Stimulated activated naive B cell treated with anti-CD40 and anti-IgM and Interleukin-4, amounts not matched to agents 10 μg/mL and 1 μg/mL and 100 μg/mL, for 72 hours (primary cell): ENCODE results near the gene ATP2A3.

Experiments used
- ATAC-seq, 2 donors: fragments of 150-1000 bp; cut with Tn5 transposase; replicated peaks; 2 replicates each; pipeline ENCODE4 v1.10.0; 2021; ENCODE audit warnings: moderate library complexity in 1 of 2
- DNase-seq: peaks from one replicate; pipeline ENCODE4 v3.0.0; 2021
- H3K27ac Mint-ChIP-seq: one replicate; pipeline ENCODE4 v1.8.0; 2022; ENCODE audit warnings: mild to moderate bottlenecking, mixed read lengths
- H3K27me3 Mint-ChIP-seq, 2 donors: one replicate each; pipeline ENCODE4 v1.8.0; 2022; ENCODE audit warnings: mixed read lengths in 2 of 2
- H3K36me3 Mint-ChIP-seq, 2 donors: one replicate each; pipeline ENCODE4 v1.8.0; 2022; ENCODE audit warnings: mixed read lengths in 2 of 2, mild to moderate bottlenecking in 1 of 2
- H3K4me1 Mint-ChIP-seq, 2 donors: one replicate each; pipeline ENCODE4 v1.8.0; 2022; ENCODE audit warnings: mixed read lengths in 2 of 2, mild to moderate bottlenecking in 1 of 2
- H3K4me3 Mint-ChIP-seq, 2 donors: one replicate each; pipeline ENCODE4 v1.8.0; 2022; ENCODE audit warnings: mild to moderate bottlenecking in 2 of 2, mixed read lengths in 2 of 2, moderate library complexity in 1 of 2
- H3K9me3 Mint-ChIP-seq, 2 donors: one replicate each; pipeline ENCODE4 v1.8.0; 2022; ENCODE audit warnings: mixed read lengths in 2 of 2, mild to moderate bottlenecking in 1 of 2

Gene ATP2A3

GRCh38 chr17:3916825-3917224, 47.4 kb downstream of the ATP2A3 start:
- Mint-ChIP-seq H3K4me1 (peaks cover 53 to 81% of the 10 kb centered on the region in 2 donors), H3K27ac (peak overlapping the region; percentile 99), H3K4me3 (peak overlapping the region; percentile 95 to 96), H3K27me3 (no peaks in the 10 kb centered on the region), H3K36me3 (peaks cover 13 to 25% of the 10 kb centered on the region in 2 donors), H3K9me3 (peaks cover 0 to 4% of the 10 kb centered on the region in 2 donors)
- no peak for DNase-seq
- peak in 1 of 2 donors; percentile 0 for ATAC-seq

DNA sequence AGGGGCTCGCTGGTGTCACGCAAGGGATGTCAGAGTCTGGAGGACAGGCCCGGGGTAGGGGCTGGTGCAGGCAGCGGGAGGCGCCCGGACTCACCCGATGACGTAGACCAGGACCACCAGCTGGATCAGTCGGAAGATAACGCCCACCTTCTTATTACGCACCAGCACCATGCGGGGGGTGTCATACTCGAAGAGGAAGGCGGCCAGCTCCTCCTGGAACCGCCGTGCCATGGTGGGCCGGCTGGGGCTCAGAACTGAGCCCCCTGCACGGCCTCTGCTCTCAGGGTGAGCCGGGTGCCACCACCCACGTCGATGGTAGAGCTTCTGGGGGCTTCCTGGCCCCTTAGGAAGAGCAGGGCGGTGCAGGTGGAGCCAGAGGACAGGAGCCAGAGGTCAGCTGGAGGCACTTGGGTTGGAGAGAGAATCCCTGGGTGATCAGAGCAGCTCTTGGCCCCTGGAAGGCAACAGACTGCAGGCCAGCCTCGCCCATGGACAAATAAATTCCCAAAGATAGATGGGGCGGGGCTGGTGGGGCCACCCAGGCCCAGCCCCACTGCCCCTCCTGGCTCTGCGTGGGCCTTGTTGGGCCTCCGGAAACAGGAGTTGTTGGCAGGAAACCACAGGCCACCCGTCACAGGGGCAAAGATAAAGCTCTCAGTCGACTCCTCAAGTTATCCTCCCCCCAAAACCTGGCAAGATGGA, 48.1 kb downstream of the ATP2A3 start, which contains the start of gene P2RX1:
Gene P2RX1 (minus strand): TSS at position 471 of the 702 bp plus-strand sequence. CDS start 240 bp downstream, at position 231.
- H3K4me1 Mint-ChIP-seq: peaks cover 56 to 81% of the 10 kb centered on the region in 2 donors
- H3K9me3 Mint-ChIP-seq: peaks cover 0 to 4% of the 10 kb centered on the region in 2 donors
- peak within 1 kb of the TSS; percentile 99 for H3K27ac Mint-ChIP-seq
- peak within 1 kb of the TSS; percentile 95 to 96 for H3K4me3 Mint-ChIP-seq
- peak; percentile 65 for DNase-seq
- peak; percentile 21 to 25 for ATAC-seq
- H3K27me3 Mint-ChIP-seq: no peaks in the 10 kb centered on the region
- H3K36me3 Mint-ChIP-seq: peaks cover 18 to 30% of the 10 kb centered on the region in 2 donors

DNA sequence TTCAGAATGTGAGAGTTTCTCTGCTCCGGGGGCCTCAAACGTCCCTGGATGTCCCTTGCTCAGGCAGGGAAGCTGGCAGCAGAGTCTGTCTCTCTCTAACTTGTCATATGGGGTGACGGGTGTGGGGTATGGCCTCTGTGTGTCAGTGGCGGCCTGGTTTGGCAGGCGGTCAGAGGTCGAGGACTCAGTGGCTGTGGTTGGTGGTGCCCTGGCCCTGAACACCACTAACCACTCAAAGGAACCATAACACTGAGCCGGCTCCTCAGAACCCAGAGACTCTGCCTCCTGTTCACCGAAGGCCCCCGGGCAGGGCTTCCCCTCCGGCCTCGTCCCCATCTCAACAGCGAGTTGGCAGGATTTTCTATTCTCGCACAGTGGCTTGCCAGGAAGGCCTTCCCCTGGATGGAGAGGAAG, 48.6 kb downstream of the ATP2A3 start:
- Mint-ChIP-seq H3K36me3 (peaks cover 19 to 33% of the 10 kb centered on the region in 2 donors), H3K4me1 (peaks cover 55 to 81% of the 10 kb centered on the region in 2 donors), H3K27ac (peak overlapping the region; percentile 99), H3K4me3 (peak overlapping the region; percentile 95 to 96), H3K27me3 (no peaks in the 10 kb centered on the region), H3K9me3 (peaks cover 0 to 4% of the 10 kb centered on the region in 2 donors)
- ATAC-seq: peak; percentile 10 to 12
- DNase-seq: no peak

DNA sequence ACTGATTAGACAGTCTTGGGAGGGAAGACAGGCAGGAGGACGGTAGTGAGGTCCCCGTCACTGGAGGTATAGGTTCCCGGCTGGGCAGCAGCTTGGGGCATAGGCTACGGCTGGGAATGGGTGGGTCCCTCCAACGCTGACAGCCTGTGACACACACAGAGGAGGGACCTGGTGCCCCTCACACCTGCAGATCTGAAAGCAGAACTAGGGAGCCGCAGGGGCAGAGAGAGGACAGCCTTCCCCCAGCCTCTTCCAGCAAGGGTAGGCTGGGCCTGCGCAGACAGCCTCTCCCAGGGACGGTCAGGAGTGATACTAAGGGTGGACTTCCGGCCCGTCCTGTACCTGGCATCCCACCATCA, 49.9 kb downstream of the ATP2A3 start:
- H3K9me3 Mint-ChIP-seq: peaks cover 0 to 4% of the 10 kb centered on the region in 2 donors
- peaks cover 64 to 91% of the 10 kb centered on the region in 2 donors for H3K4me1 Mint-ChIP-seq
- peak overlapping the region; percentile 99 for H3K27ac Mint-ChIP-seq
- H3K36me3 Mint-ChIP-seq: peaks cover 21 to 42% of the 10 kb centered on the region in 2 donors
- DNase-seq (peak; percentile 80), ATAC-seq (peak; percentile 71 to 77)
- no peaks in the 10 kb centered on the region for H3K27me3 Mint-ChIP-seq
- H3K4me3 Mint-ChIP-seq: peak overlapping the region; percentile 95 to 96

GRCh38 chr17:3913531-3914311, 50.5 kb downstream of the ATP2A3 start:
- peak overlapping the region; percentile 99 for H3K27ac Mint-ChIP-seq
- DNase-seq (peak; percentile 83), ATAC-seq (peak; percentile 62 to 63)
- H3K27me3 Mint-ChIP-seq: no peaks in the 10 kb centered on the region
- peaks cover 66 to 93% of the 10 kb centered on the region in 2 donors for H3K4me1 Mint-ChIP-seq
- H3K36me3 Mint-ChIP-seq: peaks cover 22 to 43% of the 10 kb centered on the region in 2 donors
- H3K4me3 Mint-ChIP-seq: peak overlapping the region; percentile 95 to 96
- peaks cover 0 to 4% of the 10 kb centered on the region in 2 donors for H3K9me3 Mint-ChIP-seq

- Mint-ChIP-seq H3K27me3 (no peaks in the 10 kb centered on the region), H3K4me1 (peaks cover 69 to 97% of the 10 kb centered on the region in 2 donors), H3K9me3 (peaks cover 0 to 4% of the 10 kb centered on the region in 2 donors), H3K4me3 (peak overlapping the region in 1 of 2 donors; percentile 33), H3K36me3 (peaks cover 24 to 49% of the 10 kb centered on the region in 2 donors), H3K27ac (peak overlapping the region; percentile 86)
- DNase-seq (no peak), ATAC-seq (no peak)
Measured at GRCh38 chr17:3912827-3913226, 51.4 kb downstream of the ATP2A3 start.

- Mint-ChIP-seq H3K36me3 (peaks cover 26 to 58% of the 10 kb centered on the region in 2 donors), H3K4me1 (peaks cover 68 to 89% of the 10 kb centered on the region in 2 donors), H3K27ac (peak overlapping the region; percentile 93), H3K9me3 (peaks cover 0 to 4% of the 10 kb centered on the region in 2 donors), H3K4me3 (peak overlapping the region; percentile 68 to 75), H3K27me3 (no peaks in the 10 kb centered on the region)
- ATAC-seq (peak; percentile 79 to 82), DNase-seq (peak; percentile 89)
Measured at GRCh38 chr17:3911271-3912053, 52.8 kb downstream of the ATP2A3 start.

- Mint-ChIP-seq H3K9me3 (peaks cover 0 to 4% of the 10 kb centered on the region in 2 donors), H3K4me3 (peak overlapping the region; percentile 68 to 75), H3K36me3 (peaks cover 26 to 54% of the 10 kb centered on the region in 2 donors), H3K27me3 (no peaks in the 10 kb centered on the region), H3K4me1 (peaks cover 61 to 89% of the 10 kb centered on the region in 2 donors), H3K27ac (peak overlapping the region; percentile 93)
- no peak for DNase-seq
- ATAC-seq: peak in 1 of 2 donors; percentile 1
Measured at GRCh38 chr17:3910420-3911270, 53.6 kb downstream of the ATP2A3 start.

DNA sequence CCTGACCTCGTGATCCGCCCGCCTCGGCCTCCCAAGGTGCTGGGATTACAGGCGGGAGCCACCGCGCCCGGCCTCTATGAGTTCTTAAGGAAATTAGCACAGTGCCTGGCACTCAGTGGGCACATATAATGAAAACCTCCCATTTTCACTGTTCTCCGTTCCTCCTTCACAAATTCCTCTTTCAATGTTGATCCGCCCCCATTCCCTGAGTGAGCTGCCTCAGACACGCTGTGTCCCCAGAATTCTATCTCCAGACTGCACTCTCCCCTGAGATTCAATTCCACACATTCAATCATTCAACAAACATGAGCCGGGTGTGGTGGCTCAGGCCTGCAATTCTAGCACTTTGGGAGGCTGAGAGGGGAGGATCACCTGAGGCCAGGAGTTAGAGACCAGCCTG, 55.0 kb downstream of the ATP2A3 start:
- DNase-seq (no peak), ATAC-seq (no peak)
- peaks cover 26 to 45% of the 10 kb centered on the region in 2 donors for H3K36me3 Mint-ChIP-seq
- H3K27me3 Mint-ChIP-seq: no peaks in the 10 kb centered on the region
- H3K27ac Mint-ChIP-seq: peak overlapping the region; percentile 85
- H3K4me3 Mint-ChIP-seq: peak overlapping the region; percentile 8 to 37
- peaks cover 59 to 89% of the 10 kb centered on the region in 2 donors for H3K4me1 Mint-ChIP-seq
- peaks cover 0 to 4% of the 10 kb centered on the region in 2 donors for H3K9me3 Mint-ChIP-seq

DNA sequence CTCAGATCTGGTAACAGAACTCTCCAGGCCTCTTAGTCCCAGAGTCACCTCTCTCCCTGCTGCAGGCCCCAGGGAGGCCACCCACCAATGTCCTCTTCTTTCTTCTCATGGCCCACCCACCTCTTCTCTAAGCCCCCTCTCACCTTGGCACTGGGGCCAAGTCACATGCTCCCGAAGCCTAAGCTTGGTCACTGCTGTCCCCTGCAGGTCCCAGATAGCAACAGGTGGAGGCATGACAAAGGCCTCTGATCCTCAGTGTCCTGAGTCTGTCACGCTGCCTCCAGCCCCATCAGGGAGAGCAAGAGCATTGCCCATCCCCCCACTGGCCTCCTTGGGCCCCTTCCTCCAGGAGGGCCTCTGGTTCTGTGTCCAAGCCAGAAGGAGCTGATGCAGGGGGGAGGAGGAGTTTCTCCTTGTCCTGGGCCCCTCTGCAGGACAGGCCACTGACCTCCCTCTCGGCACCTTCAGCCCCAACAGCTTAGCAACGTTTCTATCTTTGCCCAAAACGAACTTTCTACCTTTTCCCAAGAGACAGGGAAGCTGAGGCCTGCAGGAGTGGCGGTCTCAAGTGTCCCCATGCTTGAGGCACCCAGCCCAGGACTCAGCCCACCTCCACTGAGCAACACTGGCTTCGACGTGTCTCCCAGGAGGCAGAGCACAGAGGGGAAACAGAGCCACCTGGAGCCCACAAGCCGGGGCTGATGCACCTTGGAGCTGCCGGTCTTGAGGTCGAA, 56.6 kb downstream of the ATP2A3 start:
- Mint-ChIP-seq H3K4me3 (no peak overlapping the region), H3K9me3 (peaks cover 0 to 2% of the 10 kb centered on the region in 2 donors), H3K36me3 (peaks cover 23 to 41% of the 10 kb centered on the region in 2 donors), H3K27me3 (no peaks in the 10 kb centered on the region), H3K27ac (peak overlapping the region; percentile 68), H3K4me1 (peaks cover 52 to 85% of the 10 kb centered on the region in 2 donors)
- ATAC-seq: no peak
- no peak for DNase-seq

DNA sequence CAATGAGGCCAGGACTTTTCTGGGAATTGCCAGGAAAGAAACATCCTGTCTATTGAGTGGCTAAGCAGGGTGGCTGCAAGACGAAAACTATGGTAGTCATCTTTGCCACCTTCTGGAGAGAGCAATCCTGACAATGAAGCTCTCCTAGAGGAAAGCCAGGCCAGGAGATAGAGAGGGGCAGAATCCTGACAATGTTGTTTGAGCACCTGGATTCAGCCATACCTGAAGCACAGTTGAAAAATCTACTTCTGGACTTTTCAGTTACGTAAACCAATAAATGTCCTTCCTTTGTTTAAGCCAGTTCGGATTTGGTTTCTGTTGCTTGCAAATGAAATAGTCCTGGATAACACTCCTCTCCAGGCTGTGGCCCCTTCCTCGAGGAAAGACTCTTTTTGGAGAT, 57.4 kb downstream of the ATP2A3 start:
- no peaks in the 10 kb centered on the region for H3K27me3 Mint-ChIP-seq
- no peak overlapping the region for H3K4me3 Mint-ChIP-seq
- no peak overlapping the region for H3K27ac Mint-ChIP-seq

GRCh38 chr17:3905017-3905520, 59.2 kb downstream of the ATP2A3 start:
- peaks cover 32 to 60% of the 10 kb centered on the region in 2 donors for H3K4me1 Mint-ChIP-seq
- no peaks in the 10 kb centered on the region for H3K27me3 Mint-ChIP-seq
- H3K9me3 Mint-ChIP-seq: no peaks in the 10 kb centered on the region
- H3K4me3 Mint-ChIP-seq: peak overlapping the region; percentile 21 to 72
- H3K27ac Mint-ChIP-seq: peak overlapping the region; percentile 90
- peak; percentile 51 for DNase-seq
- peak; percentile 67 to 68 for ATAC-seq
- H3K36me3 Mint-ChIP-seq: peaks cover 15 to 32% of the 10 kb centered on the region in 2 donors

More for the DNA sequence above, 57.4 kb downstream of the ATP2A3 start:
- ATAC-seq: no peak
- Mint-ChIP-seq H3K36me3 (peaks cover 17 to 37% of the 10 kb centered on the region in 2 donors), H3K9me3 (no peaks in the 10 kb centered on the region), H3K4me1 (peaks cover 45 to 78% of the 10 kb centered on the region in 2 donors)
- DNase-seq: no peak
